GM12874 (cell line): ENCODE measurements around the gene OGFR.

Experiments used
- CTCF ChIP-seq: IDR thresholded peaks from 2 replicates; pipeline ENCODE4 v1.5.1; 2011; ENCODE audit warnings: low read depth, mild to moderate bottlenecking, control low read depth, low read length, moderate library complexity; ENCODE audit not compliant: insufficient read depth

Gene OGFR

DNA sequence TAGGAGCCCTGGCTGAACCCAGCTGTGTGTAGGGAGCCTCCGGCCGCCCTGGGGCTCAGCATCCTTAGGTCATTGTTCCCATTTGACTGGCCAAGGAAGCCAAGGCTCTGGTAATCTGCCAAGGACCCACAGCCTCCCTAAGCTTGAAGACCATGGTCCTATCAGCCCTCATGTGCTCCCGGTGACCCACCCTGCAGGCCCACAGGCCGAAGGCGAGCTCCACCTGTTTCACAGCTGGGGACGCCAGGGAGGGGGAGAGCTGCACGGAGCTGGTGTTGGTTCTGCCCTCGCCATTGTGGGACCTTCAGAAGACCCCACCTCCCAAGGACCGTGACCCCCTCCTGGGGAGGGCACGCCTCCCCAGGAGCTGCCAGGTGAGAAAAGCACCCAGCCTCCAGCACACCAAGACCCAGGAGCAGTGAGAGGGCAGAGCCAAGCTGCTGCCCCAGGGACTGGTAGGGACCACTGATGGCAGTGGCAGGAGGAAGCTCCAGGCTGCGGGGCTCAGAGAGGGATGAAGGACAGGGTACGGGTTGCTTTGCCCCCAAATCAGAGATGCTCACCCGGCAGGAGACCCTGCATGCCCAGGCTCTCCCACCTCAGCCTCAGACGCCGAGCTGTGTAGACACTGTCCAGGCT is 39.1 kb upstream of the OGFR start:
- TF ChIP-seq CTCF = no peak

DNA sequence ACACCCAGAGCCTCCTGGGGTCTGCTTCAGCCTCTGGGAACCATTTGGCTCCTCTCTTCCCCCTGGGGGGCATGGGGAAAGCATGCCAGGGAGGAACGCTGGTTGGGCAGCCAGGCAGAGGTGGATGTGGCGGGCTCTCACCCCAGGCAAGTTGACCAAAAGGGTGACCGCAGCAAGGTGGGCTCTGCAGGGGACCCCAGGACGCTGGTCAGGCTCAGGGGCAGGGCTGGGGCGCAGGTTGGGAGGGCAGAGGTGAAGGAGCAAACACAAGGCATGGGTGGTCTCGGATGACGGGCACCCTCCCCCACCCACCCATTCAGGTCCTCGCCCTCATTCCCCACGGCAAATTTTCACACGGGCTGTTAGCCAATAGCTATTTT is 38.6 kb upstream of the OGFR start:
- no peak for TF ChIP-seq CTCF

GRCh38 chr20:62766716-62767115 is 37.9 kb upstream of the OGFR start:
- TF ChIP-seq CTCF = no peak

GRCh38 chr20:62768234-62768546 is 36.4 kb upstream of the OGFR start:
- no peak for TF ChIP-seq CTCF

DNA sequence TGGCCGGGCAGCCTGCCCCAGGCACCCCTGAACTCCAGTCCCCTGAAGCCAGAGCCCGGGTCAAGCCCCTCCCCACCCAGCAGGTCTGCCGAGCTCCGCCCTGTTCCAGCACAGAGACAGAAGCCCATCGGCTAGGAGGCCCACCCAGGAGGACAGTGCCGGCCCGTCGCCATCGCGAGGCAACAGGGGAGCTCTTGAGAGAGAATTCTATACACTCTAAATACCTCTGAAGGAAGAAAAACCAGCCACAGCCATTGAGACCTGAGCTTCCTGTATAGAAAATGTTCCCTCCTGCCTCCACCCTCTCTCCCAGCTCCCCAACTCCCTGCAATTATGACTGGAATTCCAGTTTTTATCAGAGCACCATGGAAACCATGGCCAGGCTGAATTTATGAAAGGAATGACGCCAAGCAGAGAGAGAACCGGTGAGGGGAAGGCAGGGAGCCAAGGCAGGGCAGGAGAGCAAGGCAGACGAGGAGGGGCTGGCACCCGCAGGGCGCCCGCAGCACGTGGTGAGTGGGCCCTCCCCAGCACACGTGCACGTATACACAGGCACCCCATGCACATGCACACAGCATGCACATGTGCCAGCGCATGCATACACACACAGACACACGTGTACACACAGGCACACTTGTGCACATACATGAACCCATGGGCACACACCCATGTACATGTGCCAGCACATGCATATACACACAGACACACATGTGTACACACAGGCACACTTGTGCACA is 35.9 kb upstream of the OGFR start:
- no peak for TF ChIP-seq CTCF

GRCh38 chr20:62769346-62770071 is 35.1 kb upstream of the OGFR start:
- TF ChIP-seq CTCF = no peak

DNA sequence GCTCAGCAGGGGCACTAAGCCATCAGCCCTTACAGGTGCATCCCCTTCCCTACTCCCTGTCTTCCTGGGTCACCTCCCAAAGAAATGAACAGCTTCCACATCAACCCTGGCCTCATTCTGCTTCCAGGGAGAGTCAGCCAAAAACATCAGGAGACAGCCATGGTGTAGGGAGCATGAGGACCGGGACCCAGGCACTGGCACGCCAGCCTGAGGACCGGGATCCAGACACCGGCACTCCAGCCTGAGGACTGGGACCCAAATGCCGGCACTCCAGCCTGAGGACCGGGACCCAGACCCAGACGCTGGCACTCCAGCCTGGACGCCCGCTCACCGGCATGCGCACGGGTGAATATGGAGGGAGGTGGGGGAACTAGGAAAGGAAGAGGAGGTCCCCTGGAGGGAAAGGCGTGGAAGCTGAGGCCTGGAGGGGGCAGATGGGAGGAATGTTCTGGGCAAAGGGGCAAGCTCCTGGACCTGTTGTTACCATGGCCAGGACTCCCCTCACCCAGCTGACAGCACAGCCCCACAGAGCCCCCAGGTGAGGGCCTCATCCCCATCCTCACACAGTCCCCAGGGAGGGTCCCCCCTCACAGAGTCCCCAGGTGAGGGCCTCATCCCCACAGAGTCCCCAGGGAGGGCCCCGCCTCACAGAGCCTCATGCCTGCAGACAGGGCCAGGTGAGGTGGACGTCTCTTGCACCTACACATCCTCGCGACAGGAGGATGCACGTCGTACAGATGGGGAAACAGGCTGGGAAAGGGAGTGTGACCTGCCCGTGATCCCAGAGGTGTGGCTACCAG is 34.3 kb upstream of the OGFR start:
- no peak for TF ChIP-seq CTCF
